HG02885 (cell line): ENCODE measurements around the gene MED16.
A peak's percentile ranks its signal among the peaks of the same experiment; 100 is the strongest.

Experiments used
- ATAC-seq: cut with Tn5 transposase; IDR thresholded peaks from one replicate; pipeline ENCODE4 v1.9.1; 2021; ENCODE audit warnings: mild to moderate bottlenecking; ENCODE audit not compliant: unreplicated experiment, poor library complexity

The MED16 gene

DNA sequence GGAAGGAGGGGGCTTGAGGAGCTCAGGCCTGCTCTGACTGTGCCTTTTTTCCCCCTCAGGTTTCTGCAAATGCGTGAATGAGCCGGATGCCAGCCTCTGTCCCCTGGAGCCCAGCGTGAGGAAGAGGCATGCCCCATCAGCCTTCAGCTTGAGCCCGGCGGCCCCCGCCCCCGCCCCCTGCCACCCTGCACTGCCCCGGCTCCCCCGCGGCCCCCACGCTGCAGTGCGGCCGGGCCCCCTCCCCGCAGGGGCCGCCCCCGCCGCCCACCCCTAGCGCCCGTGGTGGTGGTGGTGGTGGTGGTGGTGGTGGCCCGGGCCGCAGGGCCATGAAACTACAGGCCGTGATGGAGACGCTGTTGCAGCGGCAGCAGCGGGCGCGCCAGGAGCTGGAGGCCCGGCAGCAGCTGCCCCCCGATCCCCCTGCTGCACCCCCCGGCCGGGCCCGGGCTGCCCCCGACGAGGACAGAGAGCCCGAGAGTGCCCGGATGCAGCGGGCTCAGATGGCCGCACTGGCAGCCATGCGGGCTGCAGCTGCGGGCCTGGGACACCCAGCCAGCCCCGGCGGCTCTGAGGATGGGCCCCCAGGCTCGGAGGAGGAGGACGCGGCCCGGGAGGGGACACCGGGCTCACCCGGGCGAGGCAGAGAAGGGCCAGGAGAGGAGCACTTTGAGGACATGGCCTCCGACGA is 36.4 kb upstream of the MED16 start:
- ATAC-seq: no peak

DNA sequence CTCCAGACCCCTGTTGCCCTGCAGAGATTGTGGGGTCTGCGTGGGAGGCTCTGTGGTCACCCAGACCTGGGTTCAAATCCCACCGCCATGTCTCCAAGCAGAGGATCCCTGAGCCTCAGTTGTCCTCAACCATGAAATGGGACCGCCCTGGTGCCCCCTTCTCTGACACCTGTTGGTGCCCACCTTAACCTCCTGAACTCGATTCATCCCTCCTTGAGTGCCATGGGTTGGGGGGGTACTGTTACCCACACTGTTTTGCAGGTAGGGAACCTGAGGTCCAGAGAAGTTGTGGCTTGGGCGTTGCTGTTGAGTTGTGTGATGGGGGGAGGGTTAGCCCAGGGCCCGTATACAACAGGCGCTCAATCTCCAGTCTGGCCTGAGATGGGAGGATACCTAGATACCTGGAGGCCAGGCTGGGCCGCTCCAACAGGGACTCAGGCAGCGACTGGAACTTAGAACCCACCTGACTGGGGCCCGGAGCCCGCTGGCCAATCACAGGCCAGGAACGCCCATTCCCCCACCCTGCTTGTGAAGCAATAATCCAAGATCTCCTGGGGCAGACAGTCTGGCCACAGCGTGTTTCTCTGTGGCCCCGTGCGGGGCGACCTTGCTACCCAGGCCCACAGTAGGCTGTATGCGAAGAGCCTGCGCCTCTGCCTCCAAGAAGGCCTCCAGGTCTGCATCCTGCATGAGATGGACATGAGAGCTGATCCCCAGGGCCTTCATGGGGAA is 35.6 kb upstream of the MED16 start:
- no peak for ATAC-seq

GRCh38 chr19:927780-928401 is 34.9 kb upstream of the MED16 start:
- no peak for ATAC-seq

GRCh38 chr19:927351-927779 is 34.4 kb upstream of the MED16 start:
- no peak for ATAC-seq

- no peak for ATAC-seq
Observed at GRCh38 chr19:926589-927350, 33.8 kb upstream of the MED16 start.

GRCh38 chr19:926323-926588 is 33.3 kb upstream of the MED16 start:
- no peak for ATAC-seq

GRCh38 chr19:925526-926322 is 32.7 kb upstream of the MED16 start, which contains the start of gene ARID3A:
Gene ARID3A, plus strand, starts transcription at chr19:926035. Its CDS starts 3,494 bp downstream, at chr19:929529.
- peak; percentile 59 for ATAC-seq

DNA sequence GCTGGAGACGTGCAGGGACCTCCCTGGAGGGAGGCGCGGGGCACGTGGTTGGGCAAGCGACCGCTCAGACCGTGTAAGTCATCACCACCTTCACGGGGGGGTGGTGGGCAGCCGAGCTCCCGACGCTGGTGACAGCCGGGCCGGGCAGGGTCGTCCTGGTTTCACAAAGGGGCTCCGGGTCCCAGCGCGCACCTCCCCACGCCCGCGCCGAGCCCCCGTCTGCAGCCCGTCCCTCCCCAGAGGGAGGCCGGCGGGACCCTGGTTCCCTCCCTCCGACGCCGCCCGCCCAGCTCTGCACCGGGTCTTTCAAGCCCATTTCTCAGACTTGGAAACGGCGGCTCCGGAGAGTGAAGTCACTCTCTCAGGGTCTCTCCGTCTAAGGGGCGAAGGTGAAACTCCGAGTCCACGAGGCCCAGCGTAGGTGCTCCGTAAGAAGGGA is 32.1 kb upstream of the MED16 start:
- peak; percentile 32 for ATAC-seq

GRCh38 chr19:924553-925086 is 31.6 kb upstream of the MED16 start:
- no peak for ATAC-seq

GRCh38 chr19:920051-920864 is 27.3 kb upstream of the MED16 start:
- ATAC-seq: no peak

DNA sequence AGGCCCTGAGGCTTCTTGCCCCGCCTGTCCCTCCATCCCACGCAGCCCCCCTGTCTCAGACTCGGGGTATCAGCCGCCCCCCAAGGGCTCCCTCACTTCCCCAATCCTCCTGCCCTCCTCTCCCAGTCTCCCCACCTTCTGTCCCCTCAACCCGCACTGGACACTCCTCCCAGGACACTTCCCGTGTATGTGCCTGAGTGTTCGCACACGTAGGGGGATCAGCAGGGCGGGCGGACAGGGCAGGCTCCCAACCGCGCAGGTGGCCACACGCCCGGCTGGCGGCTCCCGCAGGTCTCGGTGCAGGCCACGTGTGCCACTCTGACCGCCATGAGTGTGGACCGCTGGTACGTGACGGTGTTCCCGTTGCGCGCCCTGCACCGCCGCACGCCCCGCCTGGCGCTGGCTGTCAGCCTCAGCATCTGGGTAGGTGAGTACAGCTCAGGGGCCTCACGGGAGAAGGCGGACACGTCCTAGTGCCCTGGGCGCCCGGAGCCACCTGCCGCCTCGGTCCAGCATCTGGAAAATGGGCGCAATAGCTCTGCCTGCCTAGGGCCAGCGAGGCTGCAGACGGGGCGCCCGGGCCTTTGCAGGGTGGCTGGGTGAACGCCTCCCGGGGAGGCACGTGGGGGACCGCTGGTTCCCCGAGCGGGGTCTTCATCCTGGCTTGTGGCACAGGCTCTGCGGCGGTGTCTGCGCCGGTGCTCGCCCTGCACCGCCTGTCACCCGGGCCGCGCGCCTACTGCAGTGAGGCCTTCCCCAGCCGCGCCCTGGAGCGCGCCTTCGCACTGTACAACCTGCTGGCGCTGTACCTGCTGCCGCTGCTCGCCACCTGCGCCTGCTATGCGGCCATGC is 26.4 kb upstream of the MED16 start:
- ATAC-seq: no peak

DNA sequence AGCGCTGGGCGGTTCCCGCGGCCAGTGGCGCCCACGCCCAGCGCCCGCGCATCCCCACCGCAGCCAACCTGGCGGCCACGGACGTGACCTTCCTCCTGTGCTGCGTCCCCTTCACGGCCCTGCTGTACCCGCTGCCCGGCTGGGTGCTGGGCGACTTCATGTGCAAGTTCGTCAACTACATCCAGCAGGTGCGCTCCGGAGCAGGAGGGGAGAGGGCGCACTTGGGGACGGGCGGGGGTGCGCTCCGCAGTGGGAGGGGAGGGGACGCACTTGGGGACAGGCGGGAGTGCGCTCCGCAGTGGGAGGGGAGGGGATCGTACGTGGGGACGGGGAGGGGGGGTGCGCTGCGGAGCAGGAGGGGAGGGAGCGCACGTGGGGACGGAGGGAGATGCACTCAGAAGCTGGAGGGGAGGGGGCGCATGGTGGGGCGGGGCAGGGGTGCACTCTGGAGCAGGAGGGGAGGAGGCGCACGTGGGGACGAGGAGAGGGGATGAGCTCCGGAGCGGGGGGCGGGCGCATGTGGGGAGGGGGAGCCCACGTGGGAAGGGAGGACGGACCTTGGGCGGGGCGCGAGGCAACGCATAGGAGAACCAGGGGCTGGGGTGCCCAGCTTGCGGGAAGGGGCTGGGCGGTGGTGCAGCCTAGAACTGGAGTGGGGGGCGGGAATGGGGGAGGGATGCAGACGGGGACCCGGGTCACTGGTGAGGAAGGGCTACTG is 25.7 kb upstream of the MED16 start:
- no peak for ATAC-seq

GRCh38 chr19:918152-918437 is 25.1 kb upstream of the MED16 start:
- ATAC-seq: no peak

DNA sequence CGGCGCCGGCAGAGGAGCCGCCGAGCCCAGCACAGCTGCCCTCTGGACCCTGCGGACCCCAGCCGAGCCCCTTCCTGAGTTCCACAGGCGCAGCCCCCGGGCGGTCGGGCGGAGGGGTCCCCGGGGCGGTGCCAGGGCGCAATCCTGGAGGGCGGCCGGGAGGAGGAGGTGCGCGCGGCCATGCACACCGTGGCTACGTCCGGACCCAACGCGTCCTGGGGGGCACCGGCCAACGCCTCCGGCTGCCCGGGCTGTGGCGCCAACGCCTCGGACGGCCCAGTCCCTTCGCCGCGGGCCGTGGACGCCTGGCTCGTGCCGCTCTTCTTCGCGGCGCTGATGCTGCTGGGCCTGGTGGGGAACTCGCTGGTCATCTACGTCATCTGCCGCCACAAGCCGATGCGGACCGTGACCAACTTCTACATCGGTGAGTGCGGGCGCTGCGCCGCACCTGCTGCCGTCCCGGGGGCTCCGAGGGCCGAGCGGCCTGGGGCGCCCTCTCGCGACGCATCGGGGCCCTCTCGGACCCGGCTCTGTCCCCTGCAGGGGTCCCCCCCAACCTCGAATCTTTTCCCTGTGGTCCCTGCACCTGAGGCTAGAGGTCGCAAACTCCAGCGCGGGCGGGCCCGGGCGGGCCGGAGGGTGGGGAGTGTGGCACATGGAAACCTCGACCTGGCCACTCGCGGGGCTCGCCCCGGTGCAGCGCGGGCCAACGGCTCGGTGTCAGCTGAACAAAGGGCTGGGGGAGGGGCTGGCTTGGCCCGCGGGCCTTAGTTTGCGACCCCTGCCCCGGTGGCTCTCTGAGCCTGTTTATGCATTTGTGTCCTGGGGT is 24.6 kb upstream of the MED16 start, which contains the start of gene KISS1R:
Gene KISS1R, plus strand, starts transcription at position 11 of the 829 bp plus-strand sequence. Its CDS starts 170 bp downstream, at position 181.
- ATAC-seq: no peak

DNA sequence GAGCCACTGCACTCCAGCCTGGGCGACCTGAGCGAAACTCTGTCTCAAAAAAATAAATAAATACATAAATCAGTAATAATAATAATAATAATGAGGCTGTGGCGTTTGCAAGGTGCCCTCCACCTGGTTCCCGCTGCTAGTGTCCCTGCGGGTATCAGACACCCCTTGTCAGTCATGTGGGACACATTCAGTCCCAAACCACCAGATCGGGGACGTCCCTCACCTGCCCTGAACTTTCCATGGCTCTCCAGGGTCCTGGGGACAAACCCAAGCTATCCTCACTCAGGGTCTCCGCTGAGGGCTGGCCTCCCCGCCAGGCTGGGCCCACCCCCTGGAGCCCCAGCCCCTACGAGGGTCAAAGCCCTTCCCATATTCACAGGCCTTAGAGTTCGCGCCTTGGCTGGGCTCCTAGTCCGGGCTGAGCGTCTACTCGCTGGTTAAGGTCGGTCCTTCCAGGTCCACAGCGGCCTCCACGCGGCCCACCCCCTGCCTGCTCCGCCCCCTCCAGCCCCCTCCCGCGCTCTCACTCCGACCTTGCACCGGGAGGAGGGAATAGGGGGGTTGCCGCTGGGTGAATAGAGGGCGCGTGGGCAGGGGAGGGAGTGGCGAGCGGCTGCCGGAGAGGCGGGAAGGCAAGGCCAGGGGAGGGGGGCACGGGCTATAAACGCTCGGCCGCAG is 23.8 kb upstream of the MED16 start:
- ATAC-seq: no peak

GRCh38 chr19:913080-913748 is 20.2 kb upstream of the MED16 start, which contains the start of gene R3HDM4:
Gene R3HDM4, minus strand, starts transcription at chr19:913219. Its CDS starts 62 bp downstream, at chr19:913157.
- ATAC-seq: peak; percentile 62
